Fibroblast of the aortic adventitia (primary cell): Measurements from ENCODE around the gene TUBA3D. TPM values are rescaled to one million over a fixed set of nuclear protein-coding genes. Genes with fewer than 3 reads are reported as not detected.
"Not testable (repeated sequence)": the region's sequence is repeated elsewhere in the genome, so short reads cannot be mapped to it uniquely, and the experiment has no call there.

ENCODE experiments used
- DNase-seq: peaks from one replicate; pipeline ENCODE4 v3.0.0-alpha.2; 2010; ENCODE audit warnings: low read depth
- H3K4me3 ChIP-seq: 2 replicates; pipeline ENCODE4 v1.5.1; 2011; ENCODE audit warnings: low read depth, mild to moderate bottlenecking, control low read depth, low read length, moderate library complexity
- total RNA-seq: library from RNA; depleted of rRNA; stranded (reverse); fragments of >200 nt; gene quantifications from 2 replicates; pipeline ENCODE4 v1.2.3, GENCODE V29; 2012; ENCODE audit warnings: low replicate concordance
- TF ChIP-seq, protein P1 (sequence below): IDR thresholded peaks from 2 replicates; pipeline ENCODE4 v1.5.1; 2011; ENCODE audit warnings: mild to moderate bottlenecking, low read length, control low read depth, inconsistent platforms; ENCODE audit not compliant: insufficient read depth

The TUBA3D gene
- total RNA-seq = not detected in 2 replicates

DNA sequence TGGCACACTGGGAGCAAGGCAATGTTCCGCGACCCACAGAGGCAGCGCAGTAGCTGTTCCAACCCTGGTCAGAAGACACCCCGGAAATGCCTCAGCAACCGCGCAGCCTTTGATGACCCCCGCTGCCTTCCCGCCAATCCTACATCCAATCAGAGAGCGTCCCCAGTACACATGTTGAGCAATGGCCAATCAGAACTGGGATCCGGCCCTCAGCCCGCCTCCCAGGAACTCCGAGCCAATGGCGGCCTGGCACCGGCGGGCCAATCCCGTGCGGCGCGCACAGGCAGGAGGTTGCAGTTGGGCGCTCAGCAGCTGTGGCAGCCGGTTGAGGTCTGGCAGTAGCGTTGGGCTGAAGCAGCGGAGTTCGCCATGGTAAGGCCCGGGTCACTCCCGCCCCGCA, at the start of gene TUBA3D:
Gene TUBA3D, plus strand, starts transcription at position 289 of the 400 bp plus-strand sequence. Its CDS starts 81 bp downstream, at position 370.
- TF ChIP-seq, protein P1, sequence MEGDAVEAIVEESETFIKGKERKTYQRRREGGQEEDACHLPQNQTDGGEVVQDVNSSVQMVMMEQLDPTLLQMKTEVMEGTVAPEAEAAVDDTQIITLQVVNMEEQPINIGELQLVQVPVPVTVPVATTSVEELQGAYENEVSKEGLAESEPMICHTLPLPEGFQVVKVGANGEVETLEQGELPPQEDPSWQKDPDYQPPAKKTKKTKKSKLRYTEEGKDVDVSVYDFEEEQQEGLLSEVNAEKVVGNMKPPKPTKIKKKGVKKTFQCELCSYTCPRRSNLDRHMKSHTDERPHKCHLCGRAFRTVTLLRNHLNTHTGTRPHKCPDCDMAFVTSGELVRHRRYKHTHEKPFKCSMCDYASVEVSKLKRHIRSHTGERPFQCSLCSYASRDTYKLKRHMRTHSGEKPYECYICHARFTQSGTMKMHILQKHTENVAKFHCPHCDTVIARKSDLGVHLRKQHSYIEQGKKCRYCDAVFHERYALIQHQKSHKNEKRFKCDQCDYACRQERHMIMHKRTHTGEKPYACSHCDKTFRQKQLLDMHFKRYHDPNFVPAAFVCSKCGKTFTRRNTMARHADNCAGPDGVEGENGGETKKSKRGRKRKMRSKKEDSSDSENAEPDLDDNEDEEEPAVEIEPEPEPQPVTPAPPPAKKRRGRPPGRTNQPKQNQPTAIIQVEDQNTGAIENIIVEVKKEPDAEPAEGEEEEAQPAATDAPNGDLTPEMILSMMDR = no peak
- no peak within 1 kb of the TSS for H3K4me3 ChIP-seq
- no peak for DNase-seq

DNA sequence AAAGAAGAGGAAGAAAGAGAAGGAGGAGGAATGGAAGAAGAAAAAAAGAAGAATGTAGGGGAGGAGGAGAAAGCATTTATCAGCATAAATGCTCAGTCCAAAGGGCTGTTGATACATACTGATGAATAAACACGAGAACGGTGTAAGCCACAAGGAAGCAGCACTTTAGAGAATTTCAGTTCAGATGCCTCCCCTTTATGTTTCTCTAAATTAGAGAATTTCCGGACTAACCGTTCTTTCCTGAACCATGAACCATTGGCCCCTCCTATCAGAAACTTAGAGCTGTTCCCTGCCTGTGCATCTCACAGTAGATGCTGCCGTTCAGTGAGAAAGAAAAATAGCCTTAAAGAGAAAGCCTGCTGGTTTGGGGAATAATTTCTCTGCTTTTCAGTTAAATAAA, 49.2 kb upstream of the TUBA3D start:
- no peak overlapping the region for H3K4me3 ChIP-seq
- DNase-seq = no peak
- TF ChIP-seq, protein P1 = no peak

DNA sequence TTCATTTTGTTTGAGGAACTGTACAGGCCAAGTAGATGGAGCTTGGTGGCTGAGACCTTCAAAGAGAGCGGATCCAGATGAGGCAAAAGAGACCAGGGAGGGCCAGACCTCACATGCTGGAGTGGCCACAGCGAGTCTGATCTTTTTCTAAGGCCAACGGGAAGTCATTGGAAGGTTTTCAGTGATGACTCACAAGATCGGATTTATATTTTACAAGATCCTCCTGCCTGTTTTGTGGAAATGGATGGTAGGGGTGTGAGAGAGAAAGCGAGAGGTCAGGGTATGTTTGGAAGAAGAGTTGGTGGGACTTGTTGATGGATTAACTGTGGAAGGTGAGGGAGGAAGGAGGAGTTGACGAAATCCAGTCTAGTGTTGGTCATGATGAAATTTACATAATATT, 44.6 kb upstream of the TUBA3D start:
- peak; percentile 31 for DNase-seq

DNA sequence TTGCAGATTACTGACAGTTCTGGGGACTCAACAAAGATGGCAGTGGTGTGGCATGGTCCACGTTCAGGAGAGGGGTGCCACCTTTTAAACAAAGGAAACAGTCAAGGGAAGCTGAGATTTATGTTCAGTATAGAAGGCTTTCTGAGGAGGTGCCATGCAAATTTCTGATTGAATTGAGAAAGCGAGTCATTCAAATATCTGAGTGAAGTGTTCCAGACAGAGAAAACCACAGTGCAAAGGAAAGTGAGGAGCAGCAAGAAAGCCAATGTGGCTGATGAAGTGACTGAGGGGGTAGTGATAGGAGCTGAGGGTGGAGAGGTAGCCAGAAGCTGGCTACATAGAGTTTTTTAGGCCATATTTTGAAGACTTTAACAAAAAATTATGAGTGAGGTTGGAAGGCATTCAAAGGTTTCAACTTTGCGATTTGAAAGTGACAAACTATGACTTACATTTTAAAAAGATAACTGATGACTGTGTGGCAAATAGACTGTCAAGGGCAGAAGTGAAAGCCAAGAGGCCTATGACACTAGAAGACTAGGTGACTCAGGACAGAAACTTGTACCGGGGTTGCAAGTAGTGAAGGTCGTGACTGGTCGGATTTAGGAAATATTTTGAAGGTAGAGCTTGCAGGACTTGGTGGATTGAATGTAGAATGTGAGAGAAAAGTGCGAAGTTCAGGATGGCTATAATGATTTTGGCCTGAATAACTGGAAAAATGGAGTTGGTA, 35.0 kb upstream of the TUBA3D start:
- not testable (repeated sequence) for H3K4me3 ChIP-seq, DNase-seq

More for the DNA sequence above, 44.6 kb upstream of the TUBA3D start:
- TF ChIP-seq, protein P1 = no peak
- H3K4me3 ChIP-seq = no peak overlapping the region

DNA sequence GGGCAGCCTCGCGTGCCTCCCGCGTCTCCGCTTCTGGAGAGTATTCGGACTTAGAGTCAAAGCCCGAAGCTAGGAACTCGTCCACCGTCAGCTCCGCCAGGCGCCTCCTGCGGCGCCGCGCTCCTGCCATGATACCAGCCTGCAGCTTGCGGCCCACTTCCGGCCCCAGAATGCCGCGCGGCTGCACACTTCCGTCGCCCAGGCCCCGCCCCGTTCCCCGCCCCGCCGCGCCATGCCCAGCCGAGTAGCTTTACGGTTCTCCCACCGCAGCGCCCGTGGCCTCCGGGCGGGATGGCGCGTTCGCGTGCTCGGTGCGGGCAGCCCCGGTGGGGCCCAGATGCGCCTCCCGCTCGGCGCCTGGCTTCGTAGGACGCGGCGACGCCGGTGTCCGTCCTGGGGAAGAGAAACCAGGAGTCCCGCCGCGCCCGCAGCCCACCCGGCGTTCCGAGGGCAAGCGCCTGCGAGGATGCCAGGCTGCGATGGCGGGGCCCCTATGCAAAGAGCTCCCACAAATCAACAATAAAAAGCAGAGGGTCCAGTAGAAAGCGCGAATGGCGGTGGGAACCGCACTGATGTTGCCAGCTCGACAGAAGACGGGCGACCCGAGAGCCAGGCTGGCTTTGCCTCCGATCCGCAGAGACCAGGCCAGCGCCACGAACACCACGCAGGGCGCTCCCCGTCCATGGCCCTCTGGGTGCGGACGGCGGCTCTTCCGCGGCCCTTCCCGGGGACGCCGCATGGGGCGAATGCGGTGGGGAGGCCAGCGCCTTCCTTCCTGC, 31.0 kb upstream of the TUBA3D start:
- H3K4me3 ChIP-seq, DNase-seq: not testable (repeated sequence)

DNA sequence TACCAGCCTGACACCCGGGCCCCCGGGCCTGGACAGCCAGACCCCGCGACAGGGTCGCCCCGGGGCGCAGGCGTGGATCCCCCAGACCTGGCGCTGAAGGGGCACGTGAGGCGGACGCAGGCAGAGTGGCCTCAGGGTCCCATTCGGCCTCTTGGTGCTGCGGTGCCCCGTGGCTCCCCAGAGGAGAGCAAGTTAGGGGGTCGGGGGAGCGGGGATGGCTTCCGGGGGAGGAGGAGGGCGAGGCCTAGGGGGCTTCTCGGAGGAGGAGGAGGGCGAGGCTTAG, 30.5 kb upstream of the TUBA3D start:
- not testable (repeated sequence) for H3K4me3 ChIP-seq, DNase-seq

DNA sequence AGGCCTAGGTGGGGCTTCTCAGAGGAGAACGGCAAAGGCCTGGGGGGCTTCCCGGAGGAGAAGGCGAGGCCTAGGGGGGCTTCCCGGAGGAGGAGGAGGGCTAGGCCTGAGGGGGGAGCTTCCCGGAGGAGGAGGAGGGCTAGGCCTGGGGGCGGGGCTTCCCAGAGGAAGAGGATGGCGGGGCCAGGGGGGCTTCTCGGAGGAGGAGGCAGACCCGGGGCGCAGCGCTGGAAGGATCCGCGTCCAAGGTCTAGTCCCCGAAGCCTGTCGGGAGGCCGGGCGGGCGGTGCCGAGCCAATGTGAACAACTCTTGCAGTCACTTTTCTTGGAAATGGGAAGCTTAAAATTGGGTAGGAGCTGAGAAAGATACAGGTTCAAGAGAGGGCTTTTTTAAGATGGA, 30.0 kb upstream of the TUBA3D start:
- no peak for DNase-seq
- TF ChIP-seq, protein P1 = no peak
- H3K4me3 ChIP-seq = no peak overlapping the region

DNA sequence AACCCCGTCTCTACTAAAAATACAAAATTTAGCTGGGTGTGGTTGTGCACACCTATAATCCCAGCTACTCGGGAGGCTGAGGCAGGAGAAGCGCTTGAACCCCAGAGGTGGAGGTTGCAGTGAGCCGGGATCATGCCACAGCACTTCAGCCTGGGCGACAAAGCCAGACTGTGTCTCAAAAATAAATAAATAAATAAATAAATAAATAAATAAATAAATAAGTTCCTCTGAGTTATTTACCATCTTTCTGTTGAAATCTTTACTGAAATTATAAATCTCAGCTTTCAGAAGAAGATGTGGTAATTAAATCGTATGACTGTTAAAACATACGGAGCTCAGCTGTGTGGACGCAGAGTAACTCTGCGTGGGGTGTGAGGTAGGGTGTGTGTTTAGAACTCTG, 27.9 kb upstream of the TUBA3D start:
- H3K4me3 ChIP-seq, DNase-seq: not testable (repeated sequence)

DNA sequence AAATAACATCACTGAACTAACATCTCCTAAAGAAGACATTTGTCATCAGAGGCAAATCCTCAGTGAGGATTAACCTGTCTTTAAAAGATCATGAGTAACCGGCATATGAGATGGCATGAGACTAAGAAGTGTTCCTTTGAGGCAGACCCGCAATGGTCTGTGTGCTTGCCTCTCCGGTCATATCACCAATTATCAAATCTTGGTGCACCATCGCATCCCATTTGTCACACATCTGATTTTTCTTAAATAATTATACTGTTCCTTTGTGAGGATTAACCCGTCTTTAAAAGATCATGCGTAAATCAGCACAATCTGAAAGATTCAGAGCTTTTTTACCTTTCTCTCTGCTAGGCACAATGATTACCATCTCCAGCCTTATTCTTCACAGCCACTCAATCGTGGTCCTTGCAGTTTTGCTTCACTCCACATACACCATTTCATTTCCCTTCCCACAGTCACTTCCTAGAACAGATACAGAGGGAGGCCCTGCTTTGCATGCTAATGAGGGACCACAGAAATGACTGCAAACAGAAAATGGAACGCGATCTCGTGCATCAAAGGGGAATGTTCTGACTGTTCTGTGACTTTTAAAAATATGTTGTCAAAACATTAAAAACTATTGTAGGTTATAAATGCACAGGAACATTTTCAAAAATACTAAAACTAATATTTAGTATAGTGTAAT, 24.5 kb upstream of the TUBA3D start:
- not testable (repeated sequence) for H3K4me3 ChIP-seq, DNase-seq

DNA sequence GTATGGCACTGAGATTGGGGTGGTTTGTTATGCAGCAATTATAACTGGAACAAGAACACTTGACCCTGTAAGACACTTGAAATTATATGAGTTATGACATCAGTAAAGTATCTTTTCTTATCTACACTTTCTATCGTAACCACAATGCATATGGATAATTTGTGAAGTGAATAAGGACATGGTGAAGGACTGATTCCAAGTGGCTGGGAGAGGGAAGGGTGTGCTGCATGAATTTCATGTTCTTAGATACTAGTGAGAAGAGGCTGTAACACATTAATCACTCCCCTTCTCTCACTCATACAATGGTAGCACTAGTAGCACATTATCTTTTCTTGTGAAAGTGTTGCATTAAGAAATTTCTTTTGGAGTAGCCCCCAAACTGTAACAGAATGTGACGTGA, 21.0 kb upstream of the TUBA3D start:
- not testable (repeated sequence) for H3K4me3 ChIP-seq, DNase-seq

DNA sequence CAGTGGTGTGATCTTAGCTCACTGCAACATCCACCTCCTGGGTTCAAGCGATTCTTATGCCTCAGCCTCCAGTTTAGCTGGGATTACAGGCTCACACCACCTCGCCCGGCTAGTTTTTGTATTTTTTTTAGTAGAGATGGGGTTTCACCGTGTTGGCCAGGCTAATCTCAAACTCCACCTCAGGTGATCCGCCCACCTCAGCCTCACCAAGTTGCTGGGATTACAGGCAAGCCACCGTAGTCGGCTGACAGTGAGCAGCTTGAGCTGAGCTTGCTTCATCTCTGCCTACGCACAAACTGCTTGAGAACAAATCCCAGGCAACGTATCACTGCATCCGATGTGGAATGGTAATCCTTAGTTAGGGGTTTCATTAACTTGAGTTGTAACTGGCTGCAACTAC, 8.2 kb upstream of the TUBA3D start:
- not testable (repeated sequence) for H3K4me3 ChIP-seq, DNase-seq

DNA sequence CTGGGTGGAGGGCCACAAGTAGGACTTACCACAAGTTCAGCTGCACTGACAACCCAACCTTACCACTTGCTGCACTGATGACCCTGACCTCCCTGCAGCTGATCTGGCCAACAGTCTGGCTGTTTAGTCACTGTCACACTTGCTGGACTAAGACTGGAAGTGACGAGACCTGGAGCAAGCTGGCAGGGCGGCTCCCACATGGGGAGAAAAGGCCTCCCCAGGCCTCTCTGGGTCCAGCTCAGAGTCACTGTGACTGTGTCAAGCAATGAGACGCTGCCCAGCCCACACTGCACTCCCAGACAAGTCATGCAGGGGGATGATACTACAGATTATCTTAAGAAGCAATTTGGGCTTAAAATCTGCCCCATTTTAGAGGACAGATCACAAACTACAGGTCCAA, 5.0 kb upstream of the TUBA3D start:
- H3K4me3 ChIP-seq, DNase-seq: not testable (repeated sequence)

DNA sequence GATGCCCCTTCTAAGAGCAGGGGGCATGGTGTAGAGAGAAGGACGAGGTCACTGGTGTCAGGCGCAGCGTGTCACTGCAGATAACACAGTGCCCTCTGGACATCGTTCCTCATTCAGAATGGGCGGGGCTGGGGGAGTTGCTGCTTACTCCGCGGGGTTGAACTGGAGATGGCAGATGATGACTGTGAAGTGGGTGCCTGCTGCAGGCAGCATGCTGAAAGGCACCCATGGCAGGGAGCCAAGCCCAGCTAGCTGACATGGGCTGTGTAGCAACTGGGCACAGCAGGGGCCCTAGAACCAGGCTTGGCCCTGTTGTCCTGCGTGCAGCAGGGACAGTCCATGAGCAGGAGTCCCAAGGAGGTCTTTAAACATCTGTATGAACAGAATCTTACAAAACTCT, 4.3 kb upstream of the TUBA3D start:
- not testable (repeated sequence) for DNase-seq

DNA sequence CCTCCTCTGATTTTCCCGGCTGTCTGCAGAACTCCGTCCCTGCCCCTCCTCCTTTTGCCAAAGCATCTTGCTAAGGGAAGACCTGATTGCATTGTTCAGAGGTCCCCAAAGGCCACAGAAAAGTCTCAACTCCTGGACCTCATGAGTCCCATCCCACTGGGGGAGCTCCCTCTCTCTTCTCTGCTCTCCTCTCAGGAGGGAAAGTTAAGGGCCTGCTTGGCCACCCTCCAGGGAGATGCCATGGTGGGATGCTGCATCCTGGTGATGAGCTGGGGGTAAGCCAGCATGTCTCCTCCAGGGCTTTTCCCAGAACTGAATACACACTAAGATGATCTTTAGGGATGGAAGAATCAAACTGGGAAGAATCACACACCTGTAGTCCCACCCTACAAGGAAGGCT, 2.7 kb upstream of the TUBA3D start:
- DNase-seq = not testable (repeated sequence)

More for the DNA sequence above, 4.3 kb upstream of the TUBA3D start:
- not testable (repeated sequence) for H3K4me3 ChIP-seq

More for the DNA sequence above, 2.7 kb upstream of the TUBA3D start:
- not testable (repeated sequence) for H3K4me3 ChIP-seq
